NCI-H187 (cell line): ENCODE data around the gene TAGAP.
"Not testable (repeated sequence)": the region's sequence is repeated elsewhere in the genome, so short reads cannot be mapped to it uniquely, and the experiment has no call there.

Source experiments
- DNase-seq, 2 experiments: peaks; one replicate each; lab custom pipeline; 2025; lab: John Stamatoyannopoulos, UW

Gene TAGAP

DNA sequence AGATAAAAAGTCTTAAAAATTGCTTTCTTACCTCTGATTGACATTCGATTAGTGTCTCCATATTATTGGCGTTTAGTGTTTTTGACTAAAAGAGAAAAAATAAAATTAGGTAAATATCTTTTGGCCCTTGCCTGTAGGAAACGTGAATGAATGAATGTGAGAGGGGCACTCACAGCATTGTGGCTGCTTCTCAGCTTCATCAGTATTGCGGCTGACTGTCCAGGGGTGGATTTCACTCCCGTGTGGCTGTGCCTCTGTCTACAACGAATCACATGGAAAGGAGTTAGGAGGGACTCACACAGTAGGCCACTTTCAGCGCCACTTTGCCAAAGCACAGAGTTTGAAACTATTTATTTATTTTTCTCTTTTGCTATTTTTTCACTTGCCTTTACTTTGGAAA, 844 bp downstream of the TAGAP start:
- no peak for DNase-seq

DNA sequence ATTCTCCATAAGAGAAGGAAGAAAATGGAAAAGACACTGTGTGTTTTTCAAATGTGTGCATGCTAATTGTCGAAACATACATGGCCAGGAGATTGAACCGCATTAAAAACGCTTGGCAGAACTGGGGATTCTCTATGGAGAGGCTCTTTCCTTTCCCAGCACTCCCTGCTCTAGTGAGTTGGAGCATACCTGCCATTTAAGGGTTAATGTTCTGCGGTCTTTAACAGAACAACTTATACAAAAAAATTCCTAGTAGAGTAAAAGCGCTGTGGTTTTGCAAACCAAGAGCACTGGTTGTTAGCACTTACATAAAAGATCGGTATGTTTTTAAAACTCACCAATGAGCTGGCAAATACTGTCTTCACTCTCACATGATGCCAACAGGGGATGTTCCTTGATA, 1.5 kb downstream of the TAGAP start:
- no peak for DNase-seq

DNA sequence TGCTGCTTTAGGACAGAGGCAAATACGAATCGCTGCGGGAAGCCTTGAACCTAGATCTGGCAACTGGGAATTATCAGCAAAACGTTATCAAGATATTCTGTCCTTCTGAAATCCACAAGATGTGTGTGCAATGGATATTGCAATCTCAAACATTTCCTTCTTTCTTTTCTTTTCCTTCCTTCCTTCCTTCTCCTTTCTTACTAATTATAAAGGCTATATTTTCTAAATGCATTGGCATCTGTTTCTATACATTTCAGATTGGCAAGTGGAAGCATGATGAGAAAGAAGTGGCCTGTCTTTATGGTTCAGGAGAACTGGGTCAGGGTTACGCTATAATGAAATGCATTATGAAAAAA, 2.0 kb downstream of the TAGAP start:
- peak in 1 of 2 experiments; percentile 29 for DNase-seq

DNA sequence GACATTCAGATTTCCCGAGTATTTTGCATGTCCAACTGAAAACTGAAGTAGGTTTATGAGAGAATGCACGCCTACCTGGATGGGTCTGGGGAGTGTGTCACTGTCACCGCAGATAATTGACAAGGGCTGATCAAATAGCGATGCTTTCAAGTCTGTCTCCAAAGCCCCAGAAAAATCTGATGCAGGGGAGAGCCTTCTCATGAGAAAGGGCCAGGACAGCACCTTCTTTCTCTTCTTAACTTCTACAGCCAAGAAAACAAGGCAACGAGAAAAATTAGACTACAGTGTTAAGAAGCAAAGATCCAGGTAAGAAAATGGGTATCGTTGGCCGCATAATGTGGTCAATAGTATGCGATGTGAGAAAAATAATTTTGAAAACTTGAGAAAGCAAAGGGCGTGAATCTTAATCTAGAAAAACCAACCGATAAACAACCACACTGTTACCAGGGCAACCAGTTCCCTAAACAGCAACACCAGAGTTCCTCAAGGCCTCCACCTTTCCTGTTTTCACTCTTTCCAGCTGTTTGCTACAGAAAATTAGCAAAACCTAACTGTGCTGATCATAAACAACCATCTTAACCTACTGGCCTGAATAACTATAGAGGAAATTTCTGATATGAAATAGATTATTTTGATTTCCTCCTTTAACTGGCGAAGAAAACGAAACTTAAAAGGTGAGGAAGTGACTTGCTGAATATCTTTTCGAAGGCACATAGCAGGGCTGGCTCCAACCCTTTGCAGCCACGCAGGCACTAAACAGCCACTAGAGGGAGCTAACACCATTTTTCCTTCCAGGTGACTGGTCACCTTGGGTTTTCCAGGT, 2.6 kb downstream of the TAGAP start:
- DNase-seq: peak in 1 of 2 experiments; percentile 65

DNA sequence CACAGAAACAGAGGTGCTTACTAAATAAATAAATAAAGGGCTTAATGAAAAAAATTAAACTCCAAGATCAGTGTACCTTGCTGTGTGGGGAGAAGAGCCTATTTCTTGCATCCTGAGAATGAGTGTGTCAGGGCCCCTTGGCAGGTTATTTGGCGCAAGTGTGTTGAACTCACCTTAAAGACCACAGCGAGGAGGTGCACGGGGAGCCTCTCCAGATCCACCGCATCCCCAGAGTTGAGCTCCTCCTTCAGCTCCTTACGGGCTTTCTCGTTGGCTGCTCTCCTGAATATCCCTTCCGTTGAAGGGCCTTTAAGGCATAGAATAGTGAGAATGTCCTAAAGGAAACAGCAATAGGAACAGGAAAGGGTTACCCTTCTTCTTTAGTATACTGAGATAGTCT, 3.6 kb downstream of the TAGAP start:
- no peak for DNase-seq

DNA sequence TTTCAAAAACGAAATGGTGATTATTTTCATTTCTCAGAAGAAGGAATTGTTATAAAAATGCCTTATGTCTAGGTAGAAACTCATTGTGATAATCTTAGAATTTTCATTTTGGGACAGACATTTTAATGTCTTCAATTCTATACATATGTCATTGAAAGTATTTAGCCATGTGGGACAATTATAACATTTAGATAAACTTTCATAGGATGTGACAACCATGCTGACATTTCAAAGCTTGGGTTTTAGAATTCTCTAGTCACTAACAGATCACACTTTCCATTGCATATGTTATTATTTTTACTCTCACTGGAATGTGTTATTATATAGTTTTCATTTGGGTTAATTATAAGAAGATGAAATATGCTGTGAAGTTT, 4.9 kb downstream of the TAGAP start:
- DNase-seq: no peak

DNA sequence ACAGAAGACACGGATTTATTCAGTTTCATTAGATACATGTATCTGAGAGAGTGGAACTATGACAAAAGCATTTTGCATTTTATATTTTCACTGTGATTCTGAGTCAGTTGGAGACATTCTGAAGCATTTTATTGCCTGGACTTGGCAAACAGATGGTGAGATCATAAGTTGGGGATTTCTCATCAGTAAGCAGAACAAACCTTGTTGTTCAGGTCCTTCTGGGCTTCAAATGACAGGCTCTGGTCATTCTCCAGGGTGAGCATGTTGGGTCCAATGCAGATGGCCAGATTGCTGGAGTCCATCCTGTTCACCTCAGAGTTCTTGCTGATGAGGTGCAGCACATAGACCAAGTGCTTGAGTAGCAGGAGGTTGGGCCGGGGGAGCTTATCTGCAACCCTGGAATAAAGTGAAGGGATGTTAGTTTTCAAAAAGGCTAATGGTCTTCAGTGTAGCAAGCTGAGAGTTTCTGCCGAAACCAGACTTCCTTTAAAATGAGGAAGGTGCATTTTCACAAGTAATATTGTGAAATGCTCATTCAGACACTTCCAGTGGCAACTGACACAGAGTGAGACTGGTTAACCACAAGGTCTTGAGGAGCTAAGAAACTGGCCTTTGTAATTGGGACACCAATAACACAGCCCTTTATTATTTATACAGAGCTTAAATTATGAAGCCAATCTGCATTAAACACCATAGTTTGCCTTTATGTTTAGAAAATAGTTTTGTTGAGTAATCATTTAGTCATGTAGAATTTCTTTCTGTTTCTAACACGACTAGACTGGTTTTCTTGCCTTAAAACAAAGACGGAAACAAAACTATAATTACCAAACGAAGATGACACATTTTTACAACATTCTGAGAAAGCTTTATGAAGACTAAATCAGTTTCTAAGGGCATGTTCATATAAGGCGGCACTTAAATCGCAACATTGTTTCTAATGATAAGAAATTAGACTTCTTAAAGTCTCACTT, 5.6 kb downstream of the TAGAP start:
- DNase-seq: no peak

DNA sequence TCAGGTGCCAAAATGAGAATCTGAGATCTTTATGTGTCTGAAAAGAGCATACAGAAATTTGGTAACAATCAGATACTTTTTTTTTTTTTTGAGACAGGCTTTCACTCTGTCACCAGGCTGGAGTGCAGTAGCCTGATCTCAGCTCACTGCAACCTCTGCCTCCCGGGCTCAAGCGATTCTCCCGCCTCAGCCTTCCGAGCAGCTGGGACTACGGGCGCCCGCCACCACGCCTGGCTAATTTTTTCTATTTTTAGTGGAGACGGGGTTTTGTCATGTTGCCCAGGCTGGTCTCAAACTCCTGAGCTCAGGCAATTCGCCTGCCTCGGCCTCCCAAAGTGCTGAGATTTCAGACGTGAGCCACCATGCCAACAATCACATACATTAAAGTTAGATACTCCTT, 6.5 kb downstream of the TAGAP start:
- not testable (repeated sequence) for DNase-seq

DNA sequence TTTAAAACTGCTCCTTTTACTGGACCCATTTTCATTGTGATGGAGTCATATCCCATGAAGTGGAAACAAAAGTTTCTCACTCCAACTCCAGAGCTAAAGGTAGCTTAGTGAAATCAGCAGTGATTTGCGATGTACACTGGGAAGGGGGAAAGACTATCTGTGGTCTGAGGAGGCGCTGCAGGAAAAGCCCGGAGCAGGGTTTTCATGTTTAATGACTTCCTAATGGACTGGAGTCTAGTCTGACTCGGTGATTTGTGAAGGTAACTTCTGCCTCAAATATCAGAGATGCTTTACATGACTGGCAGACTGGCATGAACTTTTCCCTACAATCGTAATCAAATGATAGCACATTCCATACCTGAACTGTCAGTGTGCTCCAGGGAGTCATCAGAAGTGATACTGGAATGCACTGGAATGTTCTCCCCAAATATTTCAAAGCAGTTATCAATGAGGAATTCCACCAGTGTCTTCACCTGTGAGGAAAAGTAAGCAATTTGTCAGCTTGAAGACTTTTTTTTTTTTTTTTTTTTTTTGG, 7.0 kb downstream of the TAGAP start:
- DNase-seq: no peak

DNA sequence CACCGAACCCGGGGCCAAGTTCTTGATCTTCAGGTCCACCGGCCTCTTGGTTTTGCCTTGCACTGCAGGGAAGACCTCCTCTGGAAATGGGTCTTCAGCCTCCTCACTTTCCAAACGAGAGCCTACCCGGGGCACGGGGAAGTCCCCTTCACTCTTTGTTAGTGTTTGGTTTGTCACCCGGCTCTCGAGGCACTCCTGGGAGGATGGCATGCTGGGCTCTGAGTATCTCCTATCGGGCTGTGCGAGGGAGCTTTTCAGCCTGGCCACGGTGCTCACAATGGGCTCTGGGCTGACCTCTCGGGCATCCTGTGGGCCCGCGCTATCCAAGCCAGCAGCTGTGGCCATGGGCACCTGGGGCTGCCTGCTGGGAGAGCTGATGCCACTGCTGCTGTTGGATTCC, 8.1 kb downstream of the TAGAP start:
- DNase-seq: no peak

DNA sequence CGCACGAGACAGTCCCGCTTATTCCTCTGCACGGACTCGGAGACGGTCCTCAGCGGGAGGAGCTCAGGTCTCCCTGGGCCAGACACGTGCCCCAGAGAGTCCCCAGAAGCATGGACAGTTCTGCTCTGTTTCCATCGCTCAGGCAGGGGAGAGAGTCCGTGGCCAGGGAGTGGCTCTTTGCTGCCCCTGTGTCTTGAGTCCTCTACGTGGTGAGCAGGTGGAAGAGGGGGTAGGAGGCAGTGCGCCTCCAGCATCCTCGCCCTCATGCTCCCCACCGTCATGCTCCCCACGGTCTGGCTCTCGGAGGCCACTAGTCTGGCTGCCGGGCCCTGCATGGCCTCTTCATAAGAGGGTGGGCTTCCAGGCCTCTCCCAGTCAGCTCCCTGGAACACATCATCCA, 8.9 kb downstream of the TAGAP start:
- DNase-seq: no peak

DNA sequence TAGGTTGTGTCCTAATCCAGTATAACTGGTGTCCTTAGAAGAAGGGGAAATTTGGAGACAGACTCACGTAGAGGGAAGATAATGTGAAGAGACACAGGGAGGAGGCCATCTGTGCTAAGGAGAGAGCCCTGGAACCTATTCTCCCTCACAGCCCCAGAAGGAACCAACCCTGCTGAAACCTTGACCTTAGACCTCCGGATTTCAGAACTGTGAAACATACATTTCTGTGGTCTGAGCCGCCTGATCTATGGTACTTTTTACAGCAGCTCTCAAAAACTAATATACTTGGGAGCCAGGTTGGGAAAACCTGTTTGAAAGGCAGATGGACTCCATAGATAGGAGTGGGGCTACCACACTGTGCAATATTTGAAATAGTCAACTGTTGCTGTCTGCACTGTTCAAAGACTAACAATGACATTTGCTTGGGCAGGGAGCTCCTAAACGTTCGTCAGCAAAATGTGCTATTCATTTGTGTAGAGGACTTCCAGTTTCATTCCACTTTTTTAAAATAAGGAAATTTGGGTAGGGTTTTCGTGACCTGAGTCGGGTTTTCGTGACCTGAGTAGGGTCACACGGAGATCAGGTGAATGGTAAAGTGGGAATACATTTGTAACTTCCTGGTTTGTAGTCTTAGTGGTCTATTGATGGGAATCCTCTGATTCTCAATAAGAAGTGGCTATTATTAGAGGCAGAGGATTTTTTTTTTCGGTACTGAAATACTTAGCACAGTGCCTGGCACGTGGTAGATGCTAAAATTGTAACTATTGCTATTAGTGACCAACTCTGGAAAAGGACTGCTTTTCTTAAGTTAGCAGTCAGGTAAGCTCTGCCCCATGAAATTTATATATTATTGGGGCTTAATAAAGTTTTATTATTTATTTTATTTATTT, 11.4 kb downstream of the TAGAP start:
- no peak for DNase-seq

DNA sequence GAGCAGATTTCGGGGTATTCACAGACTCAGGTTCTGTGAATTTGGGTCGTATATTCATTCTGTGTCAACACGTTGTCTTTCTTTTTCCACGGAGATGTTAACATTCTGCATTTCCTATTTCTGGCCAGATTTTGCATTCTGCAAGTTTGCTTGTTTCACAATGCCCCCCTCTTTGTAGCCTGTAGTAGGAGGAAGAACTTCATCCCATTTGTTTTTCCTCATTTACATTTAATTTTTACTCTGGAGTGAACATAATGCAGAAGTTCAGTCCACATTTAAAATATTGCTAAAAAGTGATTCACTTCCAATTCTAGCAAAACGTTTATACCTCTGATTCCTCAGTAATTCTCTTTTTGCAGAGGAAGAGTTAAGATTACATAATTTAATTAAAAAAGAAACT, 12.9 kb downstream of the TAGAP start:
- DNase-seq: no peak

DNA sequence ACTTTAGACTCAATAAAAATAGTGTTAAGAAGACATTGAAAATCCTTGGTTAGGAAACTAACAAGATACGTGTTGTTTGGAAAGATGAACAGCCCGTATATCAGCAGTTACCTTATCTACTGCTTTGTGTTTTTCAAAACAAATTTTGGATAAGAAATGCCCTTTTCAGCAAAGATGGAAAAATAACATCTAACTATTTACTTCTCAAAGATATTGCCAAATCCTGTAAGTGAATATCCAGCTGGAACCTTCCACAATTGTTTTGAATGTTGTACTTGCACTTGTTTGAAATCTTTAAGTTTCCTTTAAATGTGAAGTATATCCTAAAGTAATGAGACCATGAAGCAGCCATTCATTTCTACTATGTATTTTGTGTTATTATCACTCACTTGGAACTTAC, 14.6 kb downstream of the TAGAP start:
- no peak for DNase-seq

DNA sequence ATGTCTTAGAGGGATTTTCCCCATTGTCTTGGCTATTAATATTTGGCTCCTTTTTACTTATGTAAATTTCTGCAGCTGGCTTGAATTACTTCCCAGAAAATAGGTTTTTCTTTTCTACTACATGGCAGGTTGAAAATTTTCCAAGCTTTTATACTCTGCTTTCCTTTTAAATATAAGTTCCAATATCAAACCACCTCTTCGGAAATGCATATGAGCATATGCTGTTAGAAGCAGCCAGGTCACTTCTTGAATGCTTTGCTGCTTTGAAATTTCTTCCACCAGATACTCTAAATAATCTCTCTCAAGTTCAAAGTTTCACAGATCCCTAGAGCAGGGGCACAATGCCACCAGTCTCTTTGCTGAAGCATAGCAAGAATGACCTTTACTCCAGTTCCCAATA, 19.6 kb downstream of the TAGAP start:
- DNase-seq: not testable (repeated sequence)

DNA sequence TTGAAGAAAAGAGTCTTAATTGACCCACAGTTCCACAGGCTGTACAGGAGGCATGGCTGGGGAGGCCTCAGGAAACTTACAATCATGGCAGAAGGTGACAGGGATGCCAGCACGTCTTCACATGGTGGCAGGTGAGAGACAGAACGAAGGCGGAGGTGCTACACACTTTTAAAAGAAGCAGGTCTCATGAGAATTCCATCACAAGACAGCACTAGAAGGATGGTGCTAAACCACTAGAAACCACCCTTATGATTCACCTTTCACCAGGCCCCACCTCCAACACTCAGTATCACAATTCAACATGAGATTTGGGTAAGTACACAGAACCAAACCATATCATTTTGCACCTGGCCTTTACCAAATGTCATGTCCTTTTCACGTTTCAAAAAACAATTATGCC, 20.9 kb downstream of the TAGAP start:
- DNase-seq: no peak

DNA sequence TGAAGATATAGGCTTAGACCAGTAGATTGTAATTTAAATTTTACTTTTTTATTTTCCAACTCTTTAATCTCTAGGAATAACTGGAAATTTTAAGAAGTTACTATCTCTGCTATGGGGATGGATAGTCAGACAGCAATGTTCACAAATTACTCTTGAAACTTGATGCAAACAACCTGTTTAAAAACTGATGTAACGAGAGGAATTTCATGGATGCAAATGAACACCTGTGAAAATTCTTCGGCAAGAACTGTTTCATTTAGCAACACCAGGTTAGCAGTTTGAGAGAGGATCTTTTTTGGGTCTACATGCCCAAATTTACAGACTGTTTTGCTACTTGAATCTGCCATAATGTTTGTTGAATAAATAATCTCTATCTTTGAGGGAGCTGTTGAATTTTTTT, 24.8 kb downstream of the TAGAP start:
- no peak for DNase-seq

DNA sequence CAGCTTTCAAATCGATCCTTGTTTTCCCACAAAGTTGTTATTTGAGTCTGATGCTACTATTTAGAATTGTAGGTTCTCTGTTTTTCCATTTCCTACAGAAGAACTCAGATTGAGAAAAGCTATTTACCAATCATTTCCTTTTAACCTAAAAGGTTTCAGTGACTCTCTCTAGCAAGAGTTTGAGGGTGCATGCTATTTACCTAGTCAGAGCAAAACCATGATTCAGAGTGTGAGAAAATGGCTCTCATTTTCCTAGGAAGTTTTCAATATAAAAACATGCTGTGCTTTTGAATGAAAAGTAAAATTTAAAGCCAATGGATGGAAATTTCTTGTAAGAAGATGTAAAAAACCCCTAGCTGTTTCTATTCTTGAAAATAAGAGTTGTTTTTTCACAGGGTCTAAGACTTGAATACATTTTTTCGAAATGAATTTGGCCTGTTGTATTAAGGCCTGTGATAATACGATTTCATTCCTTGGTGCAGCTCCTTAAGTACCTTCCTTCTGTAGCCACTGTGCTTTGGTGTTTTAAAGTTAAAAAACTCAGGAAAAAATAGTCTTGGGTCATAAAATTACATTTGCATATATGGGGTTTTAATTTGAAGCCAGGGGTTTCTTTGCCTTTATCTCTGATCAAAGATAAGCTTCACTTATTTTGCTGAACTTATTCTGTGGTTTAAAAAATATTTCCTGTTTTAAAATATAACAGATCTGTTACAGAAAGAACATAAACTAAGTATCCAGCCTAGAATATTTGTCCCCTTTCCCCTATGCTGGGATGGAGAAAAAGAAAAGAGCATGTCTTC, 26.8 kb downstream of the TAGAP start:
- no peak for DNase-seq

DNA sequence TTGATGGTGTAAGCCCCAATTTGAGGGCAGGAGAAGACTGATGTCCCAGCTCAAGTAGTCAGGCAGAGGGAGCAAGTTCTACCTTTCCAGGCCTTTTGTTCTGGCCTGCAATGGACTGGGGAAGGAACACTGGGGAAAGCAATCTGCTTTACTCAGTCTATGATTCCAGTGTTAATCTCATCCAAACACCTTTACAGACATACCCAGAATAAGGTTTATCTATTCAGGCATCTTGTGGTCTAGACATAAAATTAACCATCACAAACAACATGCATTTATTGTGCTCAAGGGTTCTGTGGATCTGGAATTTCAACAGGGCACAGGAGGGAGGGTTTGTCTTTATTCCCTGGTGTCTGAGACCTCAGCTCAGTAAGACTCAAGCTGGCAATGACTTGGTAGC, 30.4 kb downstream of the TAGAP start:
- DNase-seq: no peak

DNA sequence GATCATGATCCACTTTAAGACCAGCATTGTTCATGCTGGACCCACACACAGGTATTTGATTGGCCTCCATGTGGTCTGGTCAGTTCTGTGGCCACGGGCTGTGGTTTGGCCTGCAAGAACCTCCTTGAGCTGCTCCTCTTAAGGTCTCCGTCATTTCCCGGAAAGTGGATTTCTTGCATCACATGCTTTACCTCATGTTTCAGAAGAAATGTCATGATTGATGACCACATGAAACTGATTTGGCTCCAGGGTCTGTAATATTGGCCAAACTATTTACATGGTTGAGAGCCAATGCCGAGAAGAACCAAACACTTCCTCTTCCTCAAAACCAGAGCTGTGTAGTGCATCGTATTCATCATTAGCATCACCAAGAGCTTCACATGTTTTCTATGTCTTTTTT, 31.6 kb downstream of the TAGAP start:
- no peak for DNase-seq

DNA sequence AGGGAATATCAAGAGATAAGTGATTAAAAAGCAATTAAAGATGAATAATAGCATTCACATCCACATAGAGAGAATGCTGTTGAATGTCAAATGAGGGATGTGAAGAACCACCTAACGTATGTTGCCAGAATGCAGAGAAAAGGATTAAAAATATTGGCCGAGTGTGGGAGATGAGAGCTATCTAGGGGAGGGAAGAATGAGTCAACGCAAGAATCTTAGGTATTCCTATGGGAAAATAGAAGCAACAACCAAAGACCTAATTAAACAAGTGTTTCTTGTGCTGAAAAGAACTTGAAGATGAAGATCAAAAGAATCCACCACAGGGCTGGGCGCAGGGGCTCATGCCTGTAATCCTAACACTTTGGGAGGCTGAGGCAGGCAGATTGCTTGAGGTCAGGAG, 32.6 kb downstream of the TAGAP start:
- DNase-seq: no peak
